ENCODE results near the gene NSD2.
"Not testable (repeated sequence)": the region's sequence is repeated elsewhere in the genome, so short reads cannot be mapped to it uniquely, and the experiment has no call there.

NSD2 gene

GRCh38 chr4:2009651-2010233 lies 138.5 kb downstream of the NSD2 start:
- ATAC-seq (replicated peaks), result peak; percentile 40 to 46
- peaks cover 14 to 21% of the 10 kb centered on the region in 2 donors for H3K36me3 Mint-ChIP-seq
- H3K4me3 Mint-ChIP-seq, result peak overlapping the region; percentile 87 to 90
- H3K27me3 Mint-ChIP-seq, result peaks cover 4 to 11% of the 10 kb centered on the region in 2 donors
- H3K4me1 Mint-ChIP-seq, result peaks cover 24 to 34% of the 10 kb centered on the region in 2 donors
- H3K9me3 Mint-ChIP-seq, result no peaks in the 10 kb centered on the region
- peak; percentile 30 for DNase-seq
- H3K27ac Mint-ChIP-seq, result peak overlapping the region; percentile 90

- DNase-seq (no peak), ATAC-seq (replicated peaks) (no peak)
- Mint-ChIP-seq H3K27ac (no peak overlapping the region), H3K36me3 (peaks cover 4 to 5% of the 10 kb centered on the region in 2 donors), H3K27me3 (peaks cover 7 to 11% of the 10 kb centered on the region in 2 donors), H3K4me1 (peaks cover 12 to 17% of the 10 kb centered on the region in 2 donors), H3K4me3 (no peak overlapping the region), H3K9me3 (no peaks in the 10 kb centered on the region)
Measured at GRCh38 chr4:2011583-2011982, 140.4 kb downstream of the NSD2 start.

GRCh38 chr4:2015008-2015407 lies 143.8 kb downstream of the NSD2 start:
- no peaks in the 10 kb centered on the region for H3K36me3 Mint-ChIP-seq
- H3K9me3 Mint-ChIP-seq, result no peaks in the 10 kb centered on the region
- DNase-seq (no peak), ATAC-seq (replicated peaks) (no peak)
- no peak overlapping the region for H3K4me3 Mint-ChIP-seq
- peaks cover 2 to 4% of the 10 kb centered on the region in 2 donors for H3K4me1 Mint-ChIP-seq
- H3K27ac Mint-ChIP-seq, result peak overlapping the region; percentile 82
- peaks cover 28 to 35% of the 10 kb centered on the region in 2 donors for H3K27me3 Mint-ChIP-seq

- not testable (repeated sequence) for H3K36me3 Mint-ChIP-seq; H3K4me1 Mint-ChIP-seq; H3K4me3 Mint-ChIP-seq; DNase-seq; ATAC-seq (replicated peaks); H3K27ac Mint-ChIP-seq
- Mint-ChIP-seq H3K27me3 (peaks cover 68 to 79% of the 10 kb centered on the region in 2 donors), H3K9me3 (peaks cover 3 to 11% of the 10 kb centered on the region in 2 donors)
Measured at GRCh38 chr4:2021358-2022018, 150.3 kb downstream of the NSD2 start.

GRCh38 chr4:2024683-2025082 lies 153.5 kb downstream of the NSD2 start:
- no peak overlapping the region for H3K27ac Mint-ChIP-seq
- H3K4me1 Mint-ChIP-seq, result no peaks in the 10 kb centered on the region
- DNase-seq (no peak), ATAC-seq (replicated peaks) (no peak)
- H3K27me3 Mint-ChIP-seq, result peaks cover 57 to 82% of the 10 kb centered on the region in 2 donors
- peaks cover 0 to 6% of the 10 kb centered on the region in 2 donors for H3K36me3 Mint-ChIP-seq
- H3K9me3 Mint-ChIP-seq, result peaks cover 5 to 14% of the 10 kb centered on the region in 2 donors
- no peak overlapping the region for H3K4me3 Mint-ChIP-seq

- Mint-ChIP-seq H3K27me3 (peaks cover 54 to 82% of the 10 kb centered on the region in 2 donors), H3K36me3 (peaks cover 0 to 6% of the 10 kb centered on the region in 2 donors), H3K27ac (no peak overlapping the region), H3K4me3 (no peak overlapping the region), H3K9me3 (peaks cover 5 to 14% of the 10 kb centered on the region in 2 donors), H3K4me1 (no peaks in the 10 kb centered on the region)
- ATAC-seq (replicated peaks) (no peak), DNase-seq (no peak)
Measured at GRCh38 chr4:2025817-2026216, 154.6 kb downstream of the NSD2 start.

- not testable (repeated sequence) for ATAC-seq (replicated peaks); DNase-seq; H3K4me1 Mint-ChIP-seq; H3K27ac Mint-ChIP-seq; H3K36me3 Mint-ChIP-seq; H3K4me3 Mint-ChIP-seq
- Mint-ChIP-seq H3K27me3 (peaks cover 48 to 79% of the 10 kb centered on the region in 2 donors), H3K9me3 (peaks cover 5 to 14% of the 10 kb centered on the region in 2 donors)
Measured at GRCh38 chr4:2027120-2027519, 155.9 kb downstream of the NSD2 start.

GRCh38 chr4:2031161-2031560 lies 160.0 kb downstream of the NSD2 start:
- not testable (repeated sequence) for H3K4me1 Mint-ChIP-seq; H3K36me3 Mint-ChIP-seq; DNase-seq; H3K4me3 Mint-ChIP-seq; H3K9me3 Mint-ChIP-seq; ATAC-seq (replicated peaks); H3K27ac Mint-ChIP-seq
- H3K27me3 Mint-ChIP-seq, result peaks cover 46 to 80% of the 10 kb centered on the region in 2 donors

All from stimulated activated naive B cell treated with anti-CD40 and anti-IgM and Interleukin-4, amounts not matched to agents 10 μg/mL and 1 μg/mL and 100 μg/mL, for 72 hours (primary cell).